Gastrocnemius medialis (tissue), 4 donors: ENCODE measurements around the gene HIRA. TPM values are rescaled to one million over a fixed set of nuclear protein-coding genes. Genes with fewer than 3 reads are reported as not detected.

ENCODE experiments used
- ATAC-seq, 2 donors: fragments of 150-250 bp; one replicate each; pipeline ENCODE4 v1.9.1; 2016
- DNase-seq, 2 donors: peaks; one replicate each; pipeline ENCODE4 v3.0.0-alpha.2; 2019
- H3K27ac ChIP-seq, 4 donors: fragments of 200-600 bp; sonication (generic); 1 replicate in 1 of 4; 2 replicates in 3 of 4; pipeline ENCODE4 v1.5.1; 2016 to 2018; ENCODE audit warnings: mild to moderate bottlenecking in 2 of 4, moderate library complexity in 1 of 4
- H3K27me3 ChIP-seq, 3 donors: fragments of 200-600 bp; sonication (generic) in 2 of 3; 1 replicate in 1 of 3; 2 replicates in 2 of 3; pipeline versions ENCODE4 v1.5.1 to v1.6.0; 2016 to 2019; ENCODE audit warnings: mild to moderate bottlenecking in 1 of 3, moderate library complexity in 1 of 3
- H3K36me3 ChIP-seq, 2 donors: fragments of 200-600 bp; sonication (generic) in 1 of 2; one replicate each; pipeline ENCODE4 v1.5.1; 2017 to 2018
- H3K4me1 ChIP-seq, 2 donors: fragments of 200-600 bp; sonication (generic) in 1 of 2; one replicate each; pipeline ENCODE4 v1.5.1; 2016 to 2017; ENCODE audit warnings: mild to moderate bottlenecking in 2 of 2
- H3K4me3 ChIP-seq, 4 donors: fragments of 200-600 bp; sonication (generic) in 3 of 4; 1 replicate in 1 of 4; 2 replicates in 3 of 4; pipeline ENCODE4 v1.5.1; 2016 to 2019; ENCODE audit warnings: mild to moderate bottlenecking in 2 of 4
- H3K9me3 ChIP-seq, 3 donors: fragments of 200-600 bp; sonication (generic) in 2 of 3; 1 replicate in 1 of 3; 2 replicates in 2 of 3; pipeline ENCODE4 v1.5.1; 2016 to 2019
- POLR2A ChIP-seq, 2 donors: fragments of 450-650 bp; IDR thresholded peaks; one replicate each; pipeline ENCODE4 v1.6.1; 2017; ENCODE audit warnings: antibody characterized with exemption in 2 of 2, mild to moderate bottlenecking in 2 of 2, moderate library complexity in 2 of 2
- in situ Hi-C, 4 donors: fragments of 200-750 bp; cut with MboI; loops; one replicate each; pipeline versions ENCODE4 v1.15.0 to v1.8.0; 2017; ENCODE audit warnings: low sequenced_read_pairs in 4 of 4
- intact Hi-C: fragments of 100-400 bp; cut with DNase I; formaldehyde crosslinking; loops from one replicate; pipeline ENCODE4 v1.15.1; 2023; ENCODE audit warnings: low total_unique reads
- total RNA-seq, 4 donors: library from RNA; depleted of rRNA; stranded (reverse); fragments of >200 nt; gene quantifications; one replicate each; pipeline versions ENCODE4 v1.1.0 to v1.2.3, GENCODE V29; 2016
- TF ChIP-seq, protein P1 (sequence below), 5 experiments: fragments of 450-650 bp in 3 of 5; fragments of 200-600 bp in 2 of 5; sonication (generic) in 2 of 5; IDR thresholded peaks in 4 of 5; conservative IDR thresholded peaks in 1 of 5; 1 replicate in 4 of 5; 2 replicates in 1 of 5; pipeline ENCODE4 v1.5.1; 2016 to 2019; ENCODE audit warnings: antibody characterized with exemption in 5 of 5, mild to moderate bottlenecking in 3 of 5, moderate library complexity in 3 of 5

The HIRA gene
- total RNA-seq, 4 donors from 2014 or later, result 14.2 to 46.8 (median 24.6) TPM

GRCh38 chr22:19385221-19385906, 46.2 kb downstream of the HIRA start:
- ATAC-seq (no peak), DNase-seq (no peak)
- TF ChIP-seq POLR2A (IDR thresholded peaks at IDR 0.05), result no peak
- TF ChIP-seq, protein P1, sequence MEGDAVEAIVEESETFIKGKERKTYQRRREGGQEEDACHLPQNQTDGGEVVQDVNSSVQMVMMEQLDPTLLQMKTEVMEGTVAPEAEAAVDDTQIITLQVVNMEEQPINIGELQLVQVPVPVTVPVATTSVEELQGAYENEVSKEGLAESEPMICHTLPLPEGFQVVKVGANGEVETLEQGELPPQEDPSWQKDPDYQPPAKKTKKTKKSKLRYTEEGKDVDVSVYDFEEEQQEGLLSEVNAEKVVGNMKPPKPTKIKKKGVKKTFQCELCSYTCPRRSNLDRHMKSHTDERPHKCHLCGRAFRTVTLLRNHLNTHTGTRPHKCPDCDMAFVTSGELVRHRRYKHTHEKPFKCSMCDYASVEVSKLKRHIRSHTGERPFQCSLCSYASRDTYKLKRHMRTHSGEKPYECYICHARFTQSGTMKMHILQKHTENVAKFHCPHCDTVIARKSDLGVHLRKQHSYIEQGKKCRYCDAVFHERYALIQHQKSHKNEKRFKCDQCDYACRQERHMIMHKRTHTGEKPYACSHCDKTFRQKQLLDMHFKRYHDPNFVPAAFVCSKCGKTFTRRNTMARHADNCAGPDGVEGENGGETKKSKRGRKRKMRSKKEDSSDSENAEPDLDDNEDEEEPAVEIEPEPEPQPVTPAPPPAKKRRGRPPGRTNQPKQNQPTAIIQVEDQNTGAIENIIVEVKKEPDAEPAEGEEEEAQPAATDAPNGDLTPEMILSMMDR (IDR thresholded peaks at IDR 0.05 in 4 of 5, conservative IDR thresholded peaks at IDR 0.05 in 1 of 5), result no peak
- Histone ChIP-seq H3K9me3 (no peaks in the 10 kb centered on the region), H3K27ac (no peak overlapping the region), H3K27me3 (no peaks in the 10 kb centered on the region), H3K36me3 (peaks cover 8 to 87% of the 10 kb centered on the region in 2 donors), H3K4me1 (peaks cover 5 to 7% of the 10 kb centered on the region in 2 donors), H3K4me3 (no peak overlapping the region)
- intact Hi-C loops (no loop called here), in situ Hi-C loops (loop anchor here in 1 of 4 donors (25.0 kb wide), 2 partner anchors 173 to 252 kb away; no protein-coding TSS in a partner anchor)

DNA sequence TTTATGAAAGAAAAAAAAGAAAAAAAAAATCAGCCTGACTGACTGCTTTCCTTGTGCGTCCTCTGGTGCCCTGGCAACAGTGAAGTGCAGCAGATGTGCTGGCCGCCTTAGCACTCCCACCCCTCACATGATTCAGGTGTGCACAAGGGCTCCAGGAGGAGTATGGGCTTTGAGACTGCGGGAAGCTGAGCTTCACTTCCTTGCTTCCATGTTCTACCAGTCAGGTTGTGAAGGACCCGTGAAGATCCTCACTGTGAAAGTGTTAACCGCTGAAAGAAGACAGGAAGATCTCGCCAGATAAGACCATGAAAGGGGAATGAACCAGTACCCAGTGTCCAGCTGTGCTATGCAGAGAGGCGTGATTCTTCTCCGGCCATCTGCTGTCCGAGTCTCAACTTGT, 48.2 kb downstream of the HIRA start:
- in situ Hi-C loops, result loop anchor here in 1 of 4 donors (25.0 kb wide), 2 partner anchors 171 to 254 kb away; no protein-coding TSS in a partner anchor
- H3K36me3 ChIP-seq, result peaks cover 7 to 77% of the 10 kb centered on the region in 2 donors

GRCh38 chr22:19382240-19382639, 49.3 kb downstream of the HIRA start:
- Histone ChIP-seq H3K36me3 (peaks cover 7 to 77% of the 10 kb centered on the region in 2 donors), H3K9me3 (no peaks in the 10 kb centered on the region), H3K4me1 (no peaks in the 10 kb centered on the region), H3K27ac (no peak overlapping the region), H3K4me3 (no peak overlapping the region), H3K27me3 (no peaks in the 10 kb centered on the region)
- intact Hi-C loops, result no loop called here
- no peak for DNase-seq
- TF ChIP-seq, protein P1 (IDR thresholded peaks at IDR 0.05 in 4 of 5, conservative IDR thresholded peaks at IDR 0.05 in 1 of 5), result no peak
- TF ChIP-seq POLR2A (IDR thresholded peaks at IDR 0.05), result no peak
- ATAC-seq, result no peak
- in situ Hi-C loops, result loop anchor here in 1 of 4 donors (25.0 kb wide), 2 partner anchors 170 to 255 kb away; no protein-coding TSS in a partner anchor

More for the DNA sequence above, 48.2 kb downstream of the HIRA start:
- Histone ChIP-seq H3K27me3 (no peaks in the 10 kb centered on the region), H3K27ac (no peak overlapping the region), H3K4me1 (no peaks in the 10 kb centered on the region), H3K9me3 (no peaks in the 10 kb centered on the region), H3K4me3 (no peak overlapping the region)
- ATAC-seq (no peak), DNase-seq (no peak)
- intact Hi-C loops, result no loop called here
- TF ChIP-seq, protein P1 (IDR thresholded peaks at IDR 0.05 in 4 of 5, conservative IDR thresholded peaks at IDR 0.05 in 1 of 5), result no peak
- TF ChIP-seq POLR2A (IDR thresholded peaks at IDR 0.05), result no peak

- ATAC-seq (no peak), DNase-seq (no peak)
- H3K27me3 ChIP-seq, result no peaks in the 10 kb centered on the region
- H3K4me1 ChIP-seq, result no peaks in the 10 kb centered on the region
- H3K27ac ChIP-seq, result no peak overlapping the region
- peaks cover 4 to 77% of the 10 kb centered on the region in 2 donors for H3K36me3 ChIP-seq
- TF ChIP-seq POLR2A (IDR thresholded peaks at IDR 0.05), result no peak
- TF ChIP-seq, protein P1 (IDR thresholded peaks at IDR 0.05 in 4 of 5, conservative IDR thresholded peaks at IDR 0.05 in 1 of 5), result no peak
- in situ Hi-C loops, result loop anchor here in 1 of 4 donors (25.0 kb wide), 2 partner anchors 166 to 259 kb away; no protein-coding TSS in a partner anchor
- H3K4me3 ChIP-seq, result no peak overlapping the region
- intact Hi-C loops, result no loop called here
- H3K9me3 ChIP-seq, result no peaks in the 10 kb centered on the region
These were observed 53.2 kb downstream of the HIRA start for GRCh38 chr22:19378344-19378674.
